ENCODE results near the gene APCDD1L.

GRCh38 chr20:58467572-58468527 lies 47.3 kb downstream of the APCDD1L start:
- no peak for TF ChIP-seq CTCF (IDR thresholded peaks at IDR 0.05 in 4 of 5, conservative IDR thresholded peaks at IDR 0.05 in 1 of 5)
- TF ChIP-seq POLR2A (IDR thresholded peaks at IDR 0.05) = no peak

Measured in gastrocnemius medialis (tissue), 4 donors.